ENCODE data around the gene MAP1LC3C. TPM values are rescaled to one million over a fixed set of nuclear protein-coding genes. Genes with fewer than 3 reads are reported as not detected.

Gene MAP1LC3C
- total RNA-seq, 4 donors from 2014 or later, result 3.5 to 32.6 (median 9.7) TPM

GRCh38 chr1:242005866-242006535 is 7.1 kb upstream of the MAP1LC3C start:
- WGBS, 2 donors (ENCODE audit: low coverage in 1 of 2), result 40 to 82% methylated on average over 1 to 5 of the region's 5 CpGs
- H3K4me1 ChIP-seq, result no peaks in the 10 kb centered on the region
- no peaks in the 10 kb centered on the region for H3K9me3 ChIP-seq
- H3K36me3 ChIP-seq, result no peaks in the 10 kb centered on the region
- H3K27me3 ChIP-seq, result peaks cover 10% of the 10 kb centered on the region
- H3K27ac ChIP-seq, result no peak overlapping the region
- ATAC-seq, result no peak
- TF ChIP-seq, protein P1, sequence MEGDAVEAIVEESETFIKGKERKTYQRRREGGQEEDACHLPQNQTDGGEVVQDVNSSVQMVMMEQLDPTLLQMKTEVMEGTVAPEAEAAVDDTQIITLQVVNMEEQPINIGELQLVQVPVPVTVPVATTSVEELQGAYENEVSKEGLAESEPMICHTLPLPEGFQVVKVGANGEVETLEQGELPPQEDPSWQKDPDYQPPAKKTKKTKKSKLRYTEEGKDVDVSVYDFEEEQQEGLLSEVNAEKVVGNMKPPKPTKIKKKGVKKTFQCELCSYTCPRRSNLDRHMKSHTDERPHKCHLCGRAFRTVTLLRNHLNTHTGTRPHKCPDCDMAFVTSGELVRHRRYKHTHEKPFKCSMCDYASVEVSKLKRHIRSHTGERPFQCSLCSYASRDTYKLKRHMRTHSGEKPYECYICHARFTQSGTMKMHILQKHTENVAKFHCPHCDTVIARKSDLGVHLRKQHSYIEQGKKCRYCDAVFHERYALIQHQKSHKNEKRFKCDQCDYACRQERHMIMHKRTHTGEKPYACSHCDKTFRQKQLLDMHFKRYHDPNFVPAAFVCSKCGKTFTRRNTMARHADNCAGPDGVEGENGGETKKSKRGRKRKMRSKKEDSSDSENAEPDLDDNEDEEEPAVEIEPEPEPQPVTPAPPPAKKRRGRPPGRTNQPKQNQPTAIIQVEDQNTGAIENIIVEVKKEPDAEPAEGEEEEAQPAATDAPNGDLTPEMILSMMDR (IDR thresholded peaks at IDR 0.05), result no peak
- TF ChIP-seq POLR2A (IDR thresholded peaks at IDR 0.05), result no peak
- no peak for TF ChIP-seq POLR2AphosphoS5 (IDR thresholded peaks at IDR 0.05)
- no peak for TF ChIP-seq EP300 (IDR thresholded peaks at IDR 0.05)
- H3K4me3 ChIP-seq, result no peak overlapping the region

GRCh38 chr1:242004751-242005495 is 6.0 kb upstream of the MAP1LC3C start:
- Histone ChIP-seq H3K9me3 (no peaks in the 10 kb centered on the region), H3K4me1 (no peaks in the 10 kb centered on the region), H3K27me3 (peaks cover 14% of the 10 kb centered on the region), H3K4me3 (no peak overlapping the region), H3K36me3 (no peaks in the 10 kb centered on the region), H3K27ac (no peak overlapping the region)
- TF ChIP-seq POLR2A (IDR thresholded peaks at IDR 0.05), result no peak
- peak; percentile 64 for ATAC-seq
- WGBS, 2 donors (ENCODE audit: low coverage in 1 of 2), result 76 to 93% methylated on average over 5 of the region's 5 CpGs

DNA sequence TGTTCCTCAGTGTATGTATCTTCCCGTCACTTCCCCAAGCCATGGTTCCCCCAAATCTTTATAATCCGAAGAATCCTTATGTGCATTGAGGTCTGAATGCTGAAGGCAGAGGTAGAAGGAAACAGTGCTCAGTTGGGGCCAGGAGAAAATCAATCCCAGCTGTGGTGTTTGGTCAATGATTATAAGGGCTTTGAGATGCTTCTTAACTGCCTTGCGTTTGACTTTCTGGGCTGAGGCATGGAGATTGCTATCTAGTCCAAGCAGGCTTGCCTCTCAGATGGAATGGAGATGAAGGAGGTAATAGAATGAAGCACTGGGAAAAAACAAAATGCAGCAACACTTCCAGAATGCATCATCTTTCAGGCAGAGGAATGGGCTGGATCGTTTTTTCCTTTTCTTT is 3.6 kb upstream of the MAP1LC3C start:
- peak overlapping the region in 1 of 4 donors; percentile 31 for H3K27ac ChIP-seq
- H3K27me3 ChIP-seq, result peaks cover 5% of the 10 kb centered on the region
- peaks cover 0 to 12% (median 0%) of the 10 kb centered on the region in 3 donors for H3K4me1 ChIP-seq
- TF ChIP-seq, protein P1 (IDR thresholded peaks at IDR 0.05), result no peak
- no peak overlapping the region for H3K4me3 ChIP-seq
- no peaks in the 10 kb centered on the region for H3K9me3 ChIP-seq
- H3K36me3 ChIP-seq, result no peaks in the 10 kb centered on the region
- no peak for ATAC-seq
- WGBS, 2 donors (ENCODE audit: low coverage in 1 of 2), result 60 to 63% methylated on average over 1 to 4 of the region's 4 CpGs

GRCh38 chr1:242002072-242002471 is 3.2 kb upstream of the MAP1LC3C start:
- 49 to 67% methylated on average over 3 of the region's 5 CpGs for WGBS, 2 donors (ENCODE audit: low coverage in 1 of 2)
- TF ChIP-seq, protein P1 (IDR thresholded peaks at IDR 0.05), result no peak
- TF ChIP-seq EP300 (IDR thresholded peaks at IDR 0.05) (no peak), POLR2AphosphoS5 (IDR thresholded peaks at IDR 0.05) (no peak), POLR2A (IDR thresholded peaks at IDR 0.05) (no peak)
- no peaks in the 10 kb centered on the region for H3K36me3 ChIP-seq
- ATAC-seq, result no peak
- H3K27me3 ChIP-seq, result peaks cover 5% of the 10 kb centered on the region
- peaks cover 0 to 12% (median 0%) of the 10 kb centered on the region in 3 donors for H3K4me1 ChIP-seq
- no peaks in the 10 kb centered on the region for H3K9me3 ChIP-seq
- no peak overlapping the region for H3K4me3 ChIP-seq
- peak overlapping the region in 1 of 4 donors; percentile 31 for H3K27ac ChIP-seq

GRCh38 chr1:242000434-242000833 is 1.5 kb upstream of the MAP1LC3C start:
- Histone ChIP-seq H3K27ac (peak overlapping the region in 1 of 4 donors; percentile 24), H3K4me1 (peaks cover 0 to 12% (median 0%) of the 10 kb centered on the region in 3 donors), H3K9me3 (no peaks in the 10 kb centered on the region), H3K36me3 (no peaks in the 10 kb centered on the region), H3K4me3 (no peak overlapping the region), H3K27me3 (peaks cover 5% of the 10 kb centered on the region)
- no peak for ATAC-seq
- TF ChIP-seq, protein P1 (IDR thresholded peaks at IDR 0.05), result no peak
- TF ChIP-seq POLR2A (IDR thresholded peaks at IDR 0.05) (no peak), EP300 (IDR thresholded peaks at IDR 0.05) (no peak), POLR2AphosphoS5 (IDR thresholded peaks at IDR 0.05) (no peak)
- WGBS, 2 donors (ENCODE audit: low coverage in 1 of 2), result 78 to 86% methylated on average over 5 of the region's 7 CpGs

Measured in gastroesophageal sphincter (tissue), 4 donors.